ENCODE results near the gene MMP11. TPM values are rescaled to one million over a fixed set of nuclear protein-coding genes. Genes with fewer than 3 reads are reported as not detected.

Gene MMP11
- total and polyA plus RNA-seq, 2 of the 13 experiments (the other 11 are each of a cell fraction or from before 2014, with no cell fraction given) = 8.9 to 28.6 TPM

DNA sequence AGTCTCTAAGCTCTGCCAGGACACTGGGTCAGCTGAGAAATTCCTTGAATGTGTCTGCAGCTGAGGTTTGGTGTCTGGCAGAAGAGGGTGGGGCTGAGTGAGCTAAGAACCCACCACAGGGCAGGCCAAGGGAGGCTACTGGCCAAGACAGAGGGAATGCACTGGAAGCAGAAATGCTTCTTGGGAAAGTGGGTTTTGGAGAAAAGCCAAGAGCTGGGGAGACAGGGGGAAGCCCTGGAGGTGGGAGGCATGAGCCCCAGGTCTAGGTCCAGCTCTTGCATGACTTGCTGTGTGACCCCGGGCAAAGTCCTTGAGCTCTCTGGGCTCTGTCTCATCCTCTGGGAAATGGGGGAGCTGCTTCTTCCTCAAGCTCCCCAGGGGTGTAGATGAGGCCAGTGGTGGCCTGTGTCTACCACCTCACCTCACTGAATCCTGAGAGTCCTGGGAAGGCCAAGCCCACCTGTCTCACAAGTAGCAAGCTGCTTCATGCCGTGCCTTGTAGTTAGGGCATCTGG lies 2.3 kb downstream of the MMP11 start (continued):
- TF ChIP-seq PRDM15 (CRISPR knock-in tag; IDR thresholded peaks at IDR 0.05) (no peak), NFIC (IDR thresholded peaks at IDR 0.05; ENCODE audit: low read length) (no peak), TRIM24 (CRISPR knock-in tag; IDR thresholded peaks at IDR 0.05) (no peak), PBX3 (CRISPR knock-in tag; IDR thresholded peaks at IDR 0.05; ENCODE audit: borderline replicate concordance) (no peak), TSC22D2 (CRISPR knock-in tag; IDR thresholded peaks at IDR 0.05; ENCODE audit: borderline replicate concordance) (no peak), HMGXB3 (CRISPR knock-in tag; IDR thresholded peaks at IDR 0.05; ENCODE audit: borderline replicate concordance) (no peak), ZNF10 (CRISPR knock-in tag; IDR thresholded peaks at IDR 0.05; ENCODE audit: borderline replicate concordance, low read depth) (no peak), ZFP62 (CRISPR knock-in tag; IDR thresholded peaks at IDR 0.05) (no peak)
- TF ChIP-seq, protein P1, sequence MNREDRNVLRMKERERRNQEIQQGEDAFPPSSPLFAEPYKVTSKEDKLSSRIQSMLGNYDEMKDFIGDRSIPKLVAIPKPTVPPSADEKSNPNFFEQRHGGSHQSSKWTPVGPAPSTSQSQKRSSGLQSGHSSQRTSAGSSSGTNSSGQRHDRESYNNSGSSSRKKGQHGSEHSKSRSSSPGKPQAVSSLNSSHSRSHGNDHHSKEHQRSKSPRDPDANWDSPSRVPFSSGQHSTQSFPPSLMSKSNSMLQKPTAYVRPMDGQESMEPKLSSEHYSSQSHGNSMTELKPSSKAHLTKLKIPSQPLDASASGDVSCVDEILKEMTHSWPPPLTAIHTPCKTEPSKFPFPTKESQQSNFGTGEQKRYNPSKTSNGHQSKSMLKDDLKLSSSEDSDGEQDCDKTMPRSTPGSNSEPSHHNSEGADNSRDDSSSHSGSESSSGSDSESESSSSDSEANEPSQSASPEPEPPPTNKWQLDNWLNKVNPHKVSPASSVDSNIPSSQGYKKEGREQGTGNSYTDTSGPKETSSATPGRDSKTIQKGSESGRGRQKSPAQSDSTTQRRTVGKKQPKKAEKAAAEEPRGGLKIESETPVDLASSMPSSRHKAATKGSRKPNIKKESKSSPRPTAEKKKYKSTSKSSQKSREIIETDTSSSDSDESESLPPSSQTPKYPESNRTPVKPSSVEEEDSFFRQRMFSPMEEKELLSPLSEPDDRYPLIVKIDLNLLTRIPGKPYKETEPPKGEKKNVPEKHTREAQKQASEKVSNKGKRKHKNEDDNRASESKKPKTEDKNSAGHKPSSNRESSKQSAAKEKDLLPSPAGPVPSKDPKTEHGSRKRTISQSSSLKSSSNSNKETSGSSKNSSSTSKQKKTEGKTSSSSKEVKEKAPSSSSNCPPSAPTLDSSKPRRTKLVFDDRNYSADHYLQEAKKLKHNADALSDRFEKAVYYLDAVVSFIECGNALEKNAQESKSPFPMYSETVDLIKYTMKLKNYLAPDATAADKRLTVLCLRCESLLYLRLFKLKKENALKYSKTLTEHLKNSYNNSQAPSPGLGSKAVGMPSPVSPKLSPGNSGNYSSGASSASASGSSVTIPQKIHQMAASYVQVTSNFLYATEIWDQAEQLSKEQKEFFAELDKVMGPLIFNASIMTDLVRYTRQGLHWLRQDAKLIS (CRISPR knock-in tag; IDR thresholded peaks at IDR 0.05) = no peak
- TF ChIP-seq, protein P2, sequence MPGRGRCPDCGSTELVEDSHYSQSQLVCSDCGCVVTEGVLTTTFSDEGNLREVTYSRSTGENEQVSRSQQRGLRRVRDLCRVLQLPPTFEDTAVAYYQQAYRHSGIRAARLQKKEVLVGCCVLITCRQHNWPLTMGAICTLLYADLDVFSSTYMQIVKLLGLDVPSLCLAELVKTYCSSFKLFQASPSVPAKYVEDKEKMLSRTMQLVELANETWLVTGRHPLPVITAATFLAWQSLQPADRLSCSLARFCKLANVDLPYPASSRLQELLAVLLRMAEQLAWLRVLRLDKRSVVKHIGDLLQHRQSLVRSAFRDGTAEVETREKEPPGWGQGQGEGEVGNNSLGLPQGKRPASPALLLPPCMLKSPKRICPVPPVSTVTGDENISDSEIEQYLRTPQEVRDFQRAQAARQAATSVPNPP (CRISPR knock-in tag; IDR thresholded peaks at IDR 0.05) = no peak
- TF ChIP-seq, protein P3, sequence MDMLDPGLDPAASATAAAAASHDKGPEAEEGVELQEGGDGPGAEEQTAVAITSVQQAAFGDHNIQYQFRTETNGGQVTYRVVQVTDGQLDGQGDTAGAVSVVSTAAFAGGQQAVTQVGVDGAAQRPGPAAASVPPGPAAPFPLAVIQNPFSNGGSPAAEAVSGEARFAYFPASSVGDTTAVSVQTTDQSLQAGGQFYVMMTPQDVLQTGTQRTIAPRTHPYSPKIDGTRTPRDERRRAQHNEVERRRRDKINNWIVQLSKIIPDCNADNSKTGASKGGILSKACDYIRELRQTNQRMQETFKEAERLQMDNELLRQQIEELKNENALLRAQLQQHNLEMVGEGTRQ (IDR thresholded peaks at IDR 0.05; ENCODE audit: low read depth, low read length) = no peak
- TF ChIP-seq, protein P3 (CRISPR knock-in tag; IDR thresholded peaks at IDR 0.05; ENCODE audit: borderline replicate concordance) = no peak
